Gastroesophageal sphincter (tissue), 4 donors: ENCODE data around the gene GDF7. TPM values are rescaled to one million over a fixed set of nuclear protein-coding genes. Genes with fewer than 3 reads are reported as not detected.

Experiments used
- ATAC-seq: fragments of 150-250 bp; one replicate; pipeline ENCODE4 v1.9.1; 2016; ENCODE audit warnings: mild to moderate bottlenecking, moderate library complexity
- H3K27ac ChIP-seq, 4 donors: fragments of 200-600 bp; sonication (generic) in 3 of 4; 1 replicate in 3 of 4; 2 replicates in 1 of 4; pipeline ENCODE4 v1.5.1; 2016 to 2019
- H3K27me3 ChIP-seq: fragments of 200-600 bp; sonication (generic); one replicate; pipeline ENCODE4 v1.5.1; 2019
- H3K36me3 ChIP-seq, 2 donors: fragments of 200-600 bp; sonication (generic); one replicate each; pipeline ENCODE4 v1.5.1; 2019; ENCODE audit warnings: control low read depth in 1 of 2
- H3K4me1 ChIP-seq, 3 donors: fragments of 200-600 bp; sonication (generic); 1 replicate in 2 of 3; 2 replicates in 1 of 3; pipeline ENCODE4 v1.5.1; 2016 to 2019; ENCODE audit warnings: control low read depth in 2 of 3
- H3K4me3 ChIP-seq, 2 donors: fragments of 200-600 bp; sonication (generic); one replicate each; pipeline ENCODE4 v1.5.1; 2019; ENCODE audit warnings: mild to moderate bottlenecking in 1 of 2, moderate library complexity in 1 of 2
- H3K9me3 ChIP-seq, 3 donors: fragments of 200-600 bp; sonication (generic); one replicate each; pipeline ENCODE4 v1.5.1; 2017 to 2019; ENCODE audit warnings: control low read depth in 2 of 3
- EP300 ChIP-seq: sonication (generic); formaldehyde crosslinking; IDR thresholded peaks from one replicate; pipeline ENCODE4 v1.6.1; 2017; ENCODE audit warnings: antibody characterized with exemption, mild to moderate bottlenecking
- POLR2A ChIP-seq, 2 donors: fragments of 450-650 bp; IDR thresholded peaks; one replicate each; pipeline ENCODE4 v1.6.1; 2017; ENCODE audit warnings: antibody characterized with exemption in 2 of 2, mild to moderate bottlenecking in 2 of 2, moderate library complexity in 1 of 2
- POLR2AphosphoS5 ChIP-seq: sonication (generic); formaldehyde crosslinking; IDR thresholded peaks from one replicate; pipeline ENCODE4 v1.6.1; 2017; ENCODE audit warnings: antibody characterized with exemption
- WGBS, 2 donors: methylation state at CpG; one replicate each; pipeline ENCODE4 v1.1.5; 2018; ENCODE audit warnings: low coverage in 1 of 2; 5-methylcytosine and 5-hydroxymethylcytosine counted together
- total RNA-seq, 4 donors: library from RNA; depleted of rRNA; stranded (reverse); fragments of >200 nt; gene quantifications; one replicate each; pipeline ENCODE4 v1.1.0, GENCODE V29; 2016
- TF ChIP-seq, protein P1 (sequence below), 4 experiments: fragments of 200-600 bp in 2 of 4; fragments of 450-650 bp in 2 of 4; sonication (generic) in 1 of 4; IDR thresholded peaks; one replicate each; pipeline ENCODE4 v1.5.1; 2017 to 2019; ENCODE audit warnings: antibody characterized with exemption in 4 of 4, mild to moderate bottlenecking in 2 of 4, moderate library complexity in 2 of 4

The GDF7 gene
- 10 to 100 TPM in 3 of 4 donors, 1 to 10 TPM in 1; 1.2 to 19.9 (median 15.3) TPM for total RNA-seq

DNA sequence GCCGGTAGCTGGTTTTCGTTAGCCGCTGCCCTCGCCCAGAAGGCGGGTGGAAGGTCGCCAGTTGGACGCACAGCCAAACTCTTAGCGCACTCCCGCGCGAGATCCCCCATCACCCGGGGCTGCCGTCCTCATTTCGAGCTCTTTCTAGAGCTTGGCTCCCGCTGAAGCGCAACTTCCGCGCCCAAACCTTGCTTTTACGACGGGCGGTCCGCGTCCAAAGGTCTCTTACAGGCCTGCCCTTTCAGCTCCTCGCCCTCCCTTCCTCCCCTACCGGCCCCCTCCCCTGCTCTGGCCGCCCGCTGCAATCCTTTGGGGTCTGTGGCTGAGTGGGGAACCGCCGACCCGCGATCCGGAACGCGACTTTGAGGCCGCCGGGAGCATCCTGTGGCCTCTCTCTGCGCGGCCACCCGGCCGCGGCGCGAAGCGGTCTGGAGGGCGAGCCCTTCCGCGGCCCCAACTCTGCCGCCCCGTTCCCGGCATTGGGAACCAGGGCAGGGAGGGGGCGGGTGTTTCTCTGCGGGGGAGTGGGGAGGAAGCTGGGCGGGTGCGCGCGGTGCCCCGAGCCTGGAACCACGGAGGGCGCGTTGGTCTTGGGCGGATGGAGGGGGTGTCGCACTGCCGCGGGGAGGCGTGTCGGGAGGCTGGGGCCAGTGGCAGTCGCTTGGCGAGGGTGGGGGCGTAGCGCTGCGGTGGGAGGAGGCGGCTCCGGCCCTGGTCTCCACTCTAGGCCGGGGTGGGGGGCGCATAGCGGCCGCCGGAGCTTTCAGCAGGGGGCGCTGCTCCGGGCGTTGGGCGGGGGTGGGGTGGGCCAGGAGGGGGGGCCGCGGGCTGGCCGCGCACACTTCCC lies at the start of gene GDF7:
Gene GDF7 (plus strand): TSS at position 841 of the 847 bp plus-strand sequence. CDS start 96 bp downstream, outside the sequence.
- Histone ChIP-seq H3K27ac (peak within 1 kb of the TSS; percentile 40 to 85 (median 72)), H3K4me1 (peaks cover 0 to 70% (median 23%) of the 10 kb centered on the region in 3 donors), H3K4me3 (peak within 1 kb of the TSS; percentile 51 to 60), H3K9me3 (no peaks in the 10 kb centered on the region), H3K27me3 (peaks cover 97% of the 10 kb centered on the region), H3K36me3 (no peaks in the 10 kb centered on the region)
- peak in 1 of 2 donors; percentile 6 for TF ChIP-seq POLR2A (IDR thresholded peaks at IDR 0.05)
- no peak for TF ChIP-seq EP300
- TF ChIP-seq POLR2AphosphoS5: no peak
- TF ChIP-seq, protein P1, sequence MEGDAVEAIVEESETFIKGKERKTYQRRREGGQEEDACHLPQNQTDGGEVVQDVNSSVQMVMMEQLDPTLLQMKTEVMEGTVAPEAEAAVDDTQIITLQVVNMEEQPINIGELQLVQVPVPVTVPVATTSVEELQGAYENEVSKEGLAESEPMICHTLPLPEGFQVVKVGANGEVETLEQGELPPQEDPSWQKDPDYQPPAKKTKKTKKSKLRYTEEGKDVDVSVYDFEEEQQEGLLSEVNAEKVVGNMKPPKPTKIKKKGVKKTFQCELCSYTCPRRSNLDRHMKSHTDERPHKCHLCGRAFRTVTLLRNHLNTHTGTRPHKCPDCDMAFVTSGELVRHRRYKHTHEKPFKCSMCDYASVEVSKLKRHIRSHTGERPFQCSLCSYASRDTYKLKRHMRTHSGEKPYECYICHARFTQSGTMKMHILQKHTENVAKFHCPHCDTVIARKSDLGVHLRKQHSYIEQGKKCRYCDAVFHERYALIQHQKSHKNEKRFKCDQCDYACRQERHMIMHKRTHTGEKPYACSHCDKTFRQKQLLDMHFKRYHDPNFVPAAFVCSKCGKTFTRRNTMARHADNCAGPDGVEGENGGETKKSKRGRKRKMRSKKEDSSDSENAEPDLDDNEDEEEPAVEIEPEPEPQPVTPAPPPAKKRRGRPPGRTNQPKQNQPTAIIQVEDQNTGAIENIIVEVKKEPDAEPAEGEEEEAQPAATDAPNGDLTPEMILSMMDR (IDR thresholded peaks at IDR 0.05): peak in 1 of 4 experiments; percentile 55
- WGBS, 2 donors: 10% methylated on average over 4 of the region's 86 CpGs; no CpG with 5 or more reads in 1 of the 2 donors
- peak; percentile 73 for ATAC-seq

DNA sequence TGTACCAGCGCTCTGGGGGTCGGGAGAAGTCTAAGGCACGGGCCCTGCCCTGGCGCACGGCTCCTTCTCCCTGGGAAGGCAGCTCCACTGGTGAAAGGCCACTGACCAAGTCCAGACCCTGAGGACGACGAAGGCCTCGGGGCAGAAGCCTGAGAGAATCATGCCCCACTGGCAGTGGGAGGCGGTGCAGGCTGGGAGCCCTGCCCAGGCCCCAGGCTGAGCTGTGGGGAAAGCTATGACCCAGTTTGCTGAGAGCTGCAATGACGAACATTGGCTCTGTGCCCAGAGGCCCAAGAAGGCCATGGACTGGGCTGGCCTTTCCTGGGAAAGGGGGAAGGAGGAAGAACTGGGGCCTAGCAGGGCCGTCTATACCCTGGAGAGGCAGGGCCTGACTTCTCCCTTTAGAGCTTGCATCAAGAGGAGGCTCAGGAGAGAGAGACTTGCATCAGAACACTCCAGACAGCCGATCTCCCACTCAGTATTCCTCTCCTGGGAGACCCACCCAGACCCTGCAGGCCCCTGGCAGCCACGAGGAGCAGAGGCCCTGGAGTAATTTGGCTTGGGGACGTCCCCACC lies 49.0 kb upstream of the GDF7 start:
- H3K27me3 ChIP-seq: no peaks in the 10 kb centered on the region

GRCh38 chr2:20618468-20618885 lies 48.5 kb upstream of the GDF7 start:
- Histone ChIP-seq H3K27me3 (no peaks in the 10 kb centered on the region), H3K27ac (peak overlapping the region; percentile 89 to 99 (median 98)), H3K4me3 (peak overlapping the region in 1 of 2 donors; percentile 1), H3K4me1 (peaks cover 20 to 99% (median 69%) of the 10 kb centered on the region in 3 donors), H3K9me3 (no peaks in the 10 kb centered on the region), H3K36me3 (peaks cover 0 to 40% of the 10 kb centered on the region in 2 donors)
- peak; percentile 48 for ATAC-seq
- 0% methylated on average over 1 of the region's 10 CpGs; no CpG with 5 or more reads in 1 of the 2 donors for WGBS, 2 donors
- no peak for TF ChIP-seq EP300
- TF ChIP-seq POLR2AphosphoS5: peak; percentile 28

More for the DNA sequence above, 49.0 kb upstream of the GDF7 start:
- peak; percentile 88 for ATAC-seq
- H3K36me3 ChIP-seq: peaks cover 0 to 35% of the 10 kb centered on the region in 2 donors
- H3K27ac ChIP-seq: peak overlapping the region; percentile 89 to 99 (median 98)
- peaks cover 20 to 99% (median 74%) of the 10 kb centered on the region in 3 donors for H3K4me1 ChIP-seq
- no peaks in the 10 kb centered on the region for H3K9me3 ChIP-seq
- TF ChIP-seq POLR2AphosphoS5: peak; percentile 98
- TF ChIP-seq EP300: peak; percentile 83
- TF ChIP-seq, protein P1 (IDR thresholded peaks at IDR 0.05): peak in 3 of 4 experiments; percentile 58 to 92 (median 92)
- peak; percentile 46 to 63 for TF ChIP-seq POLR2A (IDR thresholded peaks at IDR 0.05)
- H3K4me3 ChIP-seq: peak overlapping the region in 1 of 2 donors; percentile 1
- 19% methylated on average over 6 of the region's 14 CpGs; no CpG with 5 or more reads in 1 of the 2 donors for WGBS, 2 donors

DNA sequence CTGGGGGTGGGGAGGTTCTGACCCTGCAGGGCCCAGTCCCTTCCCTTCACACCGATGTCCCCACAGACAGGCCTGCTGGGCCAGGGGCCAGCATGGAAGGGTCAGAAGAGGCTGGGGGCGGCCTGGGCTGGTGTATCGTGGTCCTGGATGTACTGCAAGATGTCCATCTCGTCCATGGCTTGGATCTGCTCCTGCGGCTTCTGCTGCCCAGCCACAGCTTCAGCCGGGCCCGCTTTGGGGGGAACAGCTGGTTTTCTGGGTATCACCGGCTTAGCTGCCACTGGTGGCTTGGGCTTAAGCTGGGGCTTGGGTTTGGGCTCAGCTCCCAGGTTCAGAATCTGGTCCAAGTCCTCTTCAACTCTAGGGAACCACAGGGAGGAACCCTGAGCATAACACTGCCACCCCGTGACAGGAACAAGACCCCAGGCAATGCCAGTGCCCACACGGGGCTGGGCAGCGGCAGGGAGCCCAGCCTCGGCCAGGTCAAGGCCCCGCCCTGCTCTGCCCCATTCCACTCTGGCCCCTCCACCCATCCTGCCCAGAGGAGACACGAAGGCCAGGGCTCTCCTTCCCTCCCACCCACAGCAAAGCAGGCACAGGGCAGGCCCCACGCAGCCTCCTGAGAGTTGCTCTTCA lies 47.9 kb upstream of the GDF7 start:
- Histone ChIP-seq H3K36me3 (peaks cover 0 to 46% of the 10 kb centered on the region in 2 donors), H3K27ac (peak overlapping the region; percentile 89 to 99 (median 98)), H3K4me1 (peaks cover 20 to 99% (median 64%) of the 10 kb centered on the region in 3 donors), H3K4me3 (peak overlapping the region in 1 of 2 donors; percentile 1), H3K9me3 (no peaks in the 10 kb centered on the region), H3K27me3 (no peaks in the 10 kb centered on the region)
- 77 to 80% methylated on average over 1 to 7 of the region's 15 CpGs for WGBS, 2 donors
- TF ChIP-seq POLR2AphosphoS5 (no peak), POLR2A (IDR thresholded peaks at IDR 0.05) (no peak), EP300 (no peak)
- TF ChIP-seq, protein P1 (IDR thresholded peaks at IDR 0.05): no peak
- no peak for ATAC-seq

- H3K27ac ChIP-seq: peak overlapping the region; percentile 89 to 99 (median 98)
- no peaks in the 10 kb centered on the region for H3K9me3 ChIP-seq
- no peaks in the 10 kb centered on the region for H3K27me3 ChIP-seq
- no peak for ATAC-seq
- WGBS, 2 donors: 60% methylated on average over 1 of the region's 13 CpGs; no CpG with 5 or more reads in 1 of the 2 donors
- H3K36me3 ChIP-seq: peaks cover 0 to 52% of the 10 kb centered on the region in 2 donors
- TF ChIP-seq EP300 (no peak), POLR2AphosphoS5 (no peak), POLR2A (IDR thresholded peaks at IDR 0.05) (no peak)
- TF ChIP-seq, protein P1 (IDR thresholded peaks at IDR 0.05): no peak
- no peak overlapping the region for H3K4me3 ChIP-seq
- peaks cover 17 to 94% (median 57%) of the 10 kb centered on the region in 3 donors for H3K4me1 ChIP-seq
Measured at GRCh38 chr2:20619624-20620024, 47.3 kb upstream of the GDF7 start.
